Esophagus squamous epithelium (tissue), 5 donors: ENCODE results near the gene HOTAIR. TPM values are rescaled to one million over a fixed set of nuclear protein-coding genes. Genes with fewer than 3 reads are reported as not detected.

ENCODE experiments used
- DNase-seq: peaks from one replicate; lab custom pipeline; 2025; lab: John Stamatoyannopoulos, UW
- H3K27ac ChIP-seq, 4 donors: fragments of 200-600 bp; sonication (generic); one replicate each; pipeline ENCODE4 v1.5.1; 2016 to 2019; ENCODE audit warnings: mild to moderate bottlenecking in 1 of 4
- H3K27me3 ChIP-seq, 4 donors: fragments of 200-600 bp; sonication (generic); 1 replicate in 3 of 4; 2 replicates in 1 of 4; pipeline versions ENCODE4 v1.5.1 to v1.6.0; 2017 to 2021; ENCODE audit warnings: antibody characterized with exemption in 1 of 4
- H3K36me3 ChIP-seq, 3 donors: fragments of 200-600 bp; sonication (generic); one replicate each; pipeline ENCODE4 v1.5.1; 2016 to 2019
- H3K4me1 ChIP-seq, 3 donors: fragments of 200-600 bp; sonication (generic); one replicate each; pipeline ENCODE4 v1.5.1; 2017 to 2019
- H3K4me3 ChIP-seq, 4 donors: fragments of 200-600 bp; sonication (generic); 1 replicate in 3 of 4; 2 replicates in 1 of 4; pipeline ENCODE4 v1.5.1; 2016 to 2019; ENCODE audit warnings: mild to moderate bottlenecking in 2 of 4, moderate library complexity in 1 of 4
- H3K9me3 ChIP-seq, 3 donors: fragments of 200-600 bp; sonication (generic); one replicate each; pipeline ENCODE4 v1.5.1; 2016 to 2019
- CTCF ChIP-seq, 6 experiments: fragments of 450-650 bp in 4 of 6; fragments of 200-600 bp in 2 of 6; sonication (generic) in 2 of 6; IDR thresholded peaks; one replicate each; pipeline ENCODE4 v1.5.1; 2016 to 2019; ENCODE audit warnings: antibody characterized with exemption in 6 of 6, mild to moderate bottlenecking in 4 of 6, moderate library complexity in 4 of 6
- POLR2A ChIP-seq, 4 donors: fragments of 450-650 bp; IDR thresholded peaks; one replicate each; pipeline ENCODE4 v1.6.1; 2017; ENCODE audit warnings: antibody characterized with exemption in 4 of 4, mild to moderate bottlenecking in 4 of 4, moderate library complexity in 3 of 4
- WGBS, 2 donors: methylation state at CpG; one replicate each; pipeline ENCODE4 v1.1.5; 2018; 5-methylcytosine and 5-hydroxymethylcytosine counted together
- intact Hi-C: fragments of 100-400 bp; cut with DNase I; formaldehyde crosslinking; loops from one replicate; pipeline ENCODE4 v1.15.0; 2022
- total RNA-seq, 4 donors: library from RNA; depleted of rRNA; stranded (reverse); fragments of >200 nt; gene quantifications; one replicate each; pipeline ENCODE4 v1.1.0, GENCODE V29; 2016
- donor health status: DM: yes; HTN: yes; CAD: no.

Gene HOTAIR
- total RNA-seq, 4 donors from 2014 or later = not detected

GRCh38 chr12:53963434-53964314 is 11.1 kb downstream of the HOTAIR start:
- TF ChIP-seq CTCF (IDR thresholded peaks at IDR 0.05) (no peak), POLR2A (IDR thresholded peaks at IDR 0.05) (no peak)
- H3K4me1 ChIP-seq = peaks cover 0 to 44% (median 15%) of the 10 kb centered on the region in 3 donors
- WGBS, 2 donors = 22 to 29% methylated on average over 27 to 35 of the region's 38 CpGs
- intact Hi-C loops = no loop called here
- H3K4me3 ChIP-seq = no peak overlapping the region
- H3K9me3 ChIP-seq = no peaks in the 10 kb centered on the region
- no peak overlapping the region for H3K27ac ChIP-seq
- H3K27me3 ChIP-seq = peaks cover 39 to 100% (median 86%) of the 10 kb centered on the region in 4 donors
- no peaks in the 10 kb centered on the region for H3K36me3 ChIP-seq
- no peak for DNase-seq

GRCh38 chr12:53963005-53963404 is 11.7 kb downstream of the HOTAIR start:
- TF ChIP-seq POLR2A (IDR thresholded peaks at IDR 0.05) (no peak), CTCF (IDR thresholded peaks at IDR 0.05) (no peak)
- H3K27ac ChIP-seq = no peak overlapping the region
- intact Hi-C loops = no loop called here

GRCh38 chr12:53961025-53961761 is 13.6 kb downstream of the HOTAIR start:
- intact Hi-C loops = no loop called here
- H3K4me3 ChIP-seq = no peak overlapping the region
- WGBS, 2 donors = 0% methylated on average over 2 of the region's 72 CpGs; no CpG with 5 or more reads in 1 of the 2 donors

More at GRCh38 chr12:53963005-53963404, 11.7 kb downstream of the HOTAIR start:
- H3K27me3 ChIP-seq = peaks cover 39 to 100% (median 83%) of the 10 kb centered on the region in 4 donors
- H3K4me3 ChIP-seq = no peak overlapping the region
- H3K36me3 ChIP-seq = no peaks in the 10 kb centered on the region
- no peak for DNase-seq
- H3K4me1 ChIP-seq = peaks cover 0 to 44% (median 15%) of the 10 kb centered on the region in 3 donors
- 32 to 42% methylated on average over 7 of the region's 7 CpGs for WGBS, 2 donors
- H3K9me3 ChIP-seq = no peaks in the 10 kb centered on the region

GRCh38 chr12:53960187-53961024 is 14.3 kb downstream of the HOTAIR start:
- peaks cover 4 to 46% (median 6%) of the 10 kb centered on the region in 3 donors for H3K4me1 ChIP-seq
- WGBS, 2 donors = 18 to 25% methylated on average over 13 to 15 of the region's 39 CpGs
- H3K27ac ChIP-seq = no peak overlapping the region
- intact Hi-C loops = no loop called here
- no peak for DNase-seq
- peaks cover 36 to 100% (median 79%) of the 10 kb centered on the region in 4 donors for H3K27me3 ChIP-seq
- H3K4me3 ChIP-seq = no peak overlapping the region
- no peaks in the 10 kb centered on the region for H3K36me3 ChIP-seq
- H3K9me3 ChIP-seq = no peaks in the 10 kb centered on the region
- TF ChIP-seq CTCF (IDR thresholded peaks at IDR 0.05) (no peak), POLR2A (IDR thresholded peaks at IDR 0.05) (no peak)

More at GRCh38 chr12:53961025-53961761, 13.6 kb downstream of the HOTAIR start:
- peaks cover 0 to 48% (median 10%) of the 10 kb centered on the region in 3 donors for H3K4me1 ChIP-seq
- H3K9me3 ChIP-seq = no peaks in the 10 kb centered on the region
- H3K27ac ChIP-seq = no peak overlapping the region
- peaks cover 39 to 100% (median 78%) of the 10 kb centered on the region in 4 donors for H3K27me3 ChIP-seq
- TF ChIP-seq POLR2A (IDR thresholded peaks at IDR 0.05) = no peak
- no peak for TF ChIP-seq CTCF (IDR thresholded peaks at IDR 0.05)
- DNase-seq = no peak
- no peaks in the 10 kb centered on the region for H3K36me3 ChIP-seq
